PC-9 (cell line): ENCODE data around the gene SNORC. TPM values are rescaled to one million over a fixed set of nuclear protein-coding genes. Genes with fewer than 3 reads are reported as not detected.

ENCODE experiments used
- BruUV-seq: library from RNA; stranded (reverse); fragments of 400-500 nt; replicated peaks from 2 replicates; lab custom pipeline; 2021; lab: Mats Ljungman, UMichigan
- CTCF ChIA-PET: fragments of 300-600 bp; sonication (Branson Sonifier 250); formaldehyde crosslinking; loops from one replicate; lab custom pipeline; 2022; ENCODE audit warnings: antibody characterized with exemption; lab: Charles Lee
- POLR2A ChIA-PET: fragments of 300-600 bp; sonication (Branson Sonifier 250); formaldehyde crosslinking; loops from one replicate; lab custom pipeline; 2022; ENCODE audit warnings: antibody characterized with exemption; ENCODE audit not compliant: unreplicated experiment; lab: Charles Lee
- DNase-seq, 2 experiments: peaks; one replicate each; pipeline versions ENCODE4 v3.0.0 to v3.0.0-alpha.2; 2015 to 2022; ENCODE audit warnings: mixed read lengths in 1 of 2
- H2AFZ ChIP-seq: fragments of 200-600 bp; sonication (generic); 2 replicates; pipeline ENCODE4 v1.8.1; 2017; ENCODE audit warnings: antibody characterized with exemption
- H3F3A ChIP-seq: fragments of 200-600 bp; sonication (generic); 2 replicates; pipeline ENCODE4 v1.8.1; 2017; ENCODE audit warnings: antibody characterized with exemption, mild to moderate bottlenecking, low read depth; ENCODE audit not compliant: insufficient read depth
- H3K27ac ChIP-seq: fragments of 200-600 bp; sonication (generic); 2 replicates; pipeline ENCODE4 v1.6.1; 2016; ENCODE audit warnings: mixed run types
- H3K27me3 ChIP-seq: fragments of 200-600 bp; sonication (generic); 2 replicates; pipeline ENCODE4 v1.6.1; 2016; ENCODE audit warnings: low read depth, mixed run types; ENCODE audit not compliant: insufficient read depth
- H3K36me3 ChIP-seq: fragments of 200-600 bp; sonication (generic); 2 replicates; pipeline ENCODE4 v1.6.1; 2016; ENCODE audit warnings: low read depth, mixed run types
- H3K4me1 ChIP-seq: fragments of 200-600 bp; sonication (generic); replicated peaks from 2 replicates; pipeline ENCODE4 v1.6.1; 2016; ENCODE audit warnings: mixed run types; ENCODE audit not compliant: insufficient read depth
- H3K4me2 ChIP-seq: fragments of 200-600 bp; sonication (generic); 2 replicates; pipeline ENCODE4 v1.6.1; 2017; ENCODE audit warnings: mixed run types
- H3K4me3 ChIP-seq: fragments of 200-600 bp; sonication (generic); 2 replicates; pipeline ENCODE4 v1.6.1; 2016; ENCODE audit warnings: mixed run types
- H3K79me2 ChIP-seq: fragments of 200-600 bp; sonication (generic); 2 replicates; pipeline ENCODE4 v1.6.1; 2017; ENCODE audit warnings: low read depth, mixed run types
- H3K9me2 ChIP-seq: fragments of 200-600 bp; sonication (generic); 2 replicates; pipeline ENCODE4 v1.8.1; 2017; ENCODE audit warnings: mild to moderate bottlenecking; ENCODE audit not compliant: insufficient read depth
- H3K9me3 ChIP-seq: fragments of 200-600 bp; sonication (generic); 2 replicates; pipeline ENCODE4 v1.8.1; 2016; ENCODE audit warnings: low read depth; ENCODE audit not compliant: insufficient read depth
- H4K20me1 ChIP-seq: fragments of 200-600 bp; sonication (generic); 2 replicates; pipeline ENCODE4 v1.8.1; 2017; ENCODE audit not compliant: insufficient read depth
- CTCF ChIP-seq: fragments of 200-600 bp; sonication (generic); conservative IDR thresholded peaks from 2 replicates; pipeline ENCODE4 v1.6.1; 2017; ENCODE audit warnings: mixed run types, antibody characterized with exemption, mild to moderate bottlenecking, moderate library complexity
- EZH2 ChIP-seq: fragments of 200-600 bp; sonication (generic); IDR thresholded peaks from 2 replicates; pipeline ENCODE4 v1.8.0; 2017; ENCODE audit warnings: antibody characterized with exemption, low read depth
- intact Hi-C: fragments of 100-400 bp; cut with micrococcal nuclease; formaldehyde crosslinking; loops from one replicate; pipeline ENCODE4 v1.10.0; 2022; ENCODE audit not compliant: unreplicated experiment
- total RNA-seq: library from RNA; stranded (reverse); gene quantifications from 2 replicates; pipeline ENCODE4 v1.2.3, GENCODE V29; 2021

Gene SNORC
- total RNA-seq, 1 experiment from 2014 or later, result 10.4 TPM

- H2AFZ ChIP-seq, result no peak overlapping the region
- H3F3A ChIP-seq, result peaks cover 8% of the 10 kb centered on the region; the same call in 1 of the 2 replicates
- no peak for DNase-seq
- no peak overlapping the region for H3K27ac ChIP-seq
- no TSS peak for BruUV-seq
- H3K27me3 ChIP-seq, result no peaks in the 10 kb centered on the region
- H3K9me2 ChIP-seq, result no peaks in the 10 kb centered on the region
- H3K79me2 ChIP-seq, result no peaks in the 10 kb centered on the region
- H3K4me2 ChIP-seq, result no peak overlapping the region
- no peaks in the 10 kb centered on the region for H3K36me3 ChIP-seq
- POLR2A ChIA-PET, result interaction anchor here (0.6 kb wide), 1 partner anchor 374 kb away, joined by 7 read pairs; no protein-coding TSS in a partner anchor
- CTCF ChIA-PET, result no interaction called here
- no peaks in the 10 kb centered on the region for H3K9me3 ChIP-seq
- no peak for TF ChIP-seq EZH2
- TF ChIP-seq CTCF, result no peak
- H3K4me3 ChIP-seq, result no peak overlapping the region
- intact Hi-C loops, result no loop called here
- H3K4me1 ChIP-seq, result no peaks in the 10 kb centered on the region
- H4K20me1 ChIP-seq, result no peaks in the 10 kb centered on the region
Observed at GRCh38 chr2:232869138-232870017, 686 bp upstream of the SNORC start.

GRCh38 chr2:232870766-232871371 lies 805 bp downstream of the SNORC start:
- ChIA-PET CTCF (no interaction called here), POLR2A (no interaction called here)
- no peak overlapping the region for H3K4me2 ChIP-seq
- no peaks in the 10 kb centered on the region for H3K27me3 ChIP-seq
- TF ChIP-seq CTCF (no peak), EZH2 (no peak)
- H3K9me3 ChIP-seq, result no peaks in the 10 kb centered on the region
- peaks cover 14% of the 10 kb centered on the region; the same call in 1 of the 2 replicates for H3F3A ChIP-seq
- no peaks in the 10 kb centered on the region for H3K9me2 ChIP-seq
- no peaks in the 10 kb centered on the region for H4K20me1 ChIP-seq
- no peak for DNase-seq
- H3K36me3 ChIP-seq, result no peaks in the 10 kb centered on the region
- no peak overlapping the region for H3K4me3 ChIP-seq
- no peaks in the 10 kb centered on the region for H3K79me2 ChIP-seq
- no TSS peak for BruUV-seq
- intact Hi-C loops, result no loop called here
- no peak overlapping the region for H3K27ac ChIP-seq
- no peaks in the 10 kb centered on the region for H3K4me1 ChIP-seq
- H2AFZ ChIP-seq, result no peak overlapping the region

GRCh38 chr2:232871418-232871834 lies 1.4 kb downstream of the SNORC start:
- Histone ChIP-seq H3K4me3 (no peak overlapping the region), H3K9me3 (no peaks in the 10 kb centered on the region), H3K4me2 (no peak overlapping the region), H3K27ac (no peak overlapping the region), H2AFZ (no peak overlapping the region), H3K79me2 (no peaks in the 10 kb centered on the region), H3F3A (peaks cover 14% of the 10 kb centered on the region; the same call in 1 of the 2 replicates), H4K20me1 (no peaks in the 10 kb centered on the region), H3K27me3 (no peaks in the 10 kb centered on the region), H3K36me3 (no peaks in the 10 kb centered on the region), H3K4me1 (no peaks in the 10 kb centered on the region), H3K9me2 (no peaks in the 10 kb centered on the region)
- no TSS peak for BruUV-seq
- ChIA-PET POLR2A (no interaction called here), CTCF (no interaction called here)
- intact Hi-C loops, result no loop called here
- TF ChIP-seq CTCF (no peak), EZH2 (no peak)
- DNase-seq, result no peak
